Cerebellar nuclear complex (tissue), 1 donor: Measurements from ENCODE around the gene NET1.

ENCODE experiments used
- DNase-seq, 2 experiments: peaks; one replicate each; lab custom pipeline; 2025; lab: John Stamatoyannopoulos, UW

The NET1 gene

DNA sequence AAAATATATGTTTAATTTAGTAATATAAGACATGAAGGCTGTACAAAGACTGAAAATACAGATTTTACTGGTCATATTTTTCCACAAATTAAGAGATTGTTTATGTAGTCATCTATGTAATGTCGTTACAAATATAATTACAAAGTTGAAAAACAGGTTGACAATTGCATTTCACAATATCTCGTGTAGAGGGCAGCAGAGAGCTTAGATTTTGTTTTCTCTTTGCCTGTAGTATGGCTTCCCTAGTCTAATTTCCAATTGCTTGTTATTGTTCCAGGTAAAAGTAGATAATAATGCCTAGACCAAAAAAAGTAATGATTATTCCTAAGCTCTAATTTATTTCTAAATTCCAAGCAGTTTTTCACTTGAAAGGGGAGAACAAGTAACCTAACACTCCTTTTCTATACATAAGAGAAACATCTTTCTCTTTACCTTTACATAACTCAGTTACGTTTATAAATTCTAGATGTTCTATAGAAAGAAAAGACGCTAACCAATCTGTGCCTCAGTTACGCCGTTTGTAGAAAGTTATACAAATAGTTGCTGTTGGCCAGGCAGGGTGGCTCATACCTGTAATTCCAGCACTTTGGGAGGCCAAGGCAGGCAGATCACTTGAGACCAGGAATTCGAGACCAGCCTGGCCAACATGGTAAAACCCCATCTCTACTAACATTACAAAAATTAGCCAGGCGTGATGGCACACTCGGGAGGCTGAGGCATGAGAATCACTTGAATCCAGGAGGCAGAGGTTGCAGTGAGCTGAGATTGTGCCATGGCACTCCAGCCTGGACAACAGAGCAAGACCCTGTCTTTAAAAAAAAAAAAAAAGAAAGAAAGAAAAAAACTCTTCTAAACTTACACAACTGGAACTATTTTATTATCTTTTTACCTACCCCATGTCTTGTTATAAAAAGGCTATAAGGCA is 30.0 kb downstream of the NET1 start:
- no peak for DNase-seq

DNA sequence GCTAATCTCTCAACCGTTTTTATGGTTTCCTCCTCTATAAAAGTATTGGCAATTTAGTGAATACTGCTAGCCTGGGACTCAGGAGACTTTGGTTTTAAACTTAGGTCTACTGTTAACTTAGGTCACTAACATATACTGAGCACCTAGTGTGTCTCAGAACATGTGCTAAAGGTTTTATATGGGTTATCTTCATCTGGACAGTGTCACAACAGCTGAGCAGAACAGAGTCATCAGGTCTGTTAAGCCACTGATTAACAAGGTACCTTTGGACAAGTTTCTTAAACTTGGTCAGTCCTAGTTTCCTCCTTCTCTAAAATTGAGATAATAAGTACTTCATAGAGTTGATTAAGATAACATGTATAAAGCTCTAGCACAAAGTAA is 30.6 kb downstream of the NET1 start:
- DNase-seq, result no peak

DNA sequence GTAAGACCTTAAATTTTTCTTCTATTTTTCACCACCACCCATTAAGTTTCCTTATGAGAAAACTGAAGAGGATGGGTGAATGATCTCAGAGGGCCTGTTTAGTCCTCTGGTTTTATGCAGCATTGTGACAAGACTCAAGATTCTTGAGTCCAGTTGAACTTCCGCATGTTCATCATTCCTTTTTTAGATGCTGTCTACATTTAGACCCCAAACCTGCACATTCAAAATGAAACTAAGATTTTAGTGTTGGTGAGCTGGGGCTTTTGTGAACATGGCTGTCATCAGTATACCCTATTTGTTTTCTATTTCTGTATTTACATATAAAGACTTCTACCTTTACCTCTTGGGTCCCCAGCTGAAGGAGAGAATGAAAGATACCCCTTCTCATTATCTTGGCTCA is 31.1 kb downstream of the NET1 start:
- no peak for DNase-seq

DNA sequence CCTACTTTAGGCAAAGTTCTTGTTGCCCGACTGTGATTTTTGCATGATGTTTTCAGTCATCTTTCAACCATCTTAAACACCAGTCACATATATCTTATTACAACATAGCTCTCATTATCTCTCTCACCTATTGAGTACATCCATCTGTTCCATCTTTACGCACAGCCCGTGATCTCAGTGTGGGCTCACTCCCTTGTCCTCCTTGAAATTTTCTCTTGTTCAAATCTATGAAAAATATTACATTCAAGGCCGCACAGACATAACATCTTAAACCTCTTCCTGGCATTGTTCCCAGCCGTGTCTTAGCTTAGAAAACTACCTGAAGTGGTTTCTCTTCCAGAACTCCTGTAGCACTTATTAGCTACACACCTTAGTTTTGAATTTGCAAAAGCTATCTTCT is 32.6 kb downstream of the NET1 start:
- DNase-seq, result no peak

DNA sequence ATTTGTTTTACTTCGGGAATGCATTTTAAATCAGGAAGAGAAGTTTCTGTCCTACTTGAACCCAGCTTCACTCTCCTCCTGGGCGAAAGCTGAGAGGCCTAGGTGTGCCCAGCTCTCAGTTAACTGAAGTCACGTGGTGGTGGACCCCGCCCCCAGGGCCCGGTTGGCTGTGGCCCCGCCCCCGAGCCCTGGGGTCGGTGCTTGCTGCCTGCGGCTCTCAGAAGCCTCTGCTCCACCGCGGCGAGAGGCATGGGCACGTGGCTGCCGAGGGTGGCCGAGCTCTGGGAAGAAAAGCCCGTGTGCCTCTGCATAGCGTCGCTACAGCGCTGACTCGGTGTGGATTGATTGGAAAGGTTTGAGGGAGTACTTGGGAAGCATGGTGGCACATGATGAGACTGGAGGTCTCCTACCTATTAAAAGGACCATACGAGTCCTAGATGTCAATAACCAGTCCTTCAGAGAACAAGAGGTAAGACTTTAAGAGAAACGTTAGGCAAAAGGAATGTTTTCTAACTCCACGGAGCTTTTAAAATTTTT is 34.1 kb downstream of the NET1 start:
- no peak for DNase-seq

DNA sequence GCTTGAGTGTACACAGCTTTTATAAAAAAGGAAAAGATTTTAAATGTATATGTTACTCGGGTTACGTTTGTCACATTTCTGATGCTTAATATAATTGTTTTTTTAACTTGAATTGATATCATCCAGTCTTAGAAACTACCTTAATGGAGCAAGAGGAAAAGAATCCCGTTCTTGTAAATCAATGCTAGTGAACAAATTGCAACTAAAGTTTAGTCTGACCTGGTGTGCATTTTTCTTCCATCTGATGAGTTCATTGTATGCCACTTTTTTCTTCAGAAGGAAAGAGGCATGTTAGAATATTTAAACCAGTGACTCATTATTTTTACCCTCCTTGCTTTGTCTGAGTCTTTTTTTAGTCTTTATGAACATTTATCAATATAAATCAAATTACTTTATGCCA is 34.7 kb downstream of the NET1 start:
- DNase-seq, result no peak

DNA sequence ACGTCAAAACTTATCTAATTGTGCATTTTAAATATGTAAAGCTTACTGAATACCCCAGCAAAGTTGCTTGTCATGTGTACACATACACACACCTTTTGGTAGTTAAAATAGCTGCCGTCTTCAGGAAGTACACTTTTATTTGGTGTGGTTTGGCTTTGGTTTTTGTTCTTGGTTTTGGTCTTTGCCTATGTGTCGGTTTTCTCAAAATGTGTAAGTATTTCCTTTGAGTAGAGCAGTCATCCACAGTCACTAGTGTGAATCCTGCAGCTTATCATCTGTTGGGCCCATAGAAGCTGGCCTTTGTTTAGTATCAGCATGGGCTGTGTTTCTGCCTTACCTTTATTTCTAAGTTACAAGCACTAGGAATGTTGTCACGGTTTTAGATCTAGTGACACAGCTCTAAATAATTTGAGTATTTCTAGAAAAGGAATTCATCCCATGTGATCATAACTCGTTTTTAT is 35.3 kb downstream of the NET1 start:
- DNase-seq, result no peak

DNA sequence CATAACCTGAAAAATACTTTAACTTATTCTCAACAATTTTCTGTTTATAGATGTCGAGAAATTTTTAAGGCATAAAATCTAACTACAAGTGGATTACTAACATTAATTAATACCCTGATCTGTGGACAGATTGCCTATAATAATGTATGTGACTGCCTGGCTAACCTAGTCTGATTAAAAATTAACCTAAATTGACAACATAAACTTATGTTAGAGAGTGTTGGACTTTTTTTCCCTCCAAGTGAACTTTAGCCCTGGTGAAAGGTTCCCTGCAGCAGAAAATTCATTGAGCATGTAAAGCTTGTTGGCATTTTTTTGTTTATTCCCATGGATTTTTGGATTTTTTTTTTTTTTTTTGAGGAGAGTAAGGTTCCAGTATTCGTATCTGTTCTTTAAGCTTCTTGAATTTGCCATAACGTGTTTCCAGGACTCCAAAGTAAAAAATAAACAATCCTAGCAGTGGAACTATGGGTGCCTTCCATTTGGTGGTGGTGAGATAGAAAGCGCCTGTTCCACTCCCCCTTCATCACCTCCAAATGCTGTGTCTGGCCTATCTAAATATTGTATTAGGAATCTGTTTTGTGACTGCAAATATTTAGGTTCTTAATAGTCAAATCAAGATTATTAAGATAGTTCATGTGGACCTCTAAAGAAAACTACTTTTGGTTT is 36.1 kb downstream of the NET1 start:
- no peak for DNase-seq

DNA sequence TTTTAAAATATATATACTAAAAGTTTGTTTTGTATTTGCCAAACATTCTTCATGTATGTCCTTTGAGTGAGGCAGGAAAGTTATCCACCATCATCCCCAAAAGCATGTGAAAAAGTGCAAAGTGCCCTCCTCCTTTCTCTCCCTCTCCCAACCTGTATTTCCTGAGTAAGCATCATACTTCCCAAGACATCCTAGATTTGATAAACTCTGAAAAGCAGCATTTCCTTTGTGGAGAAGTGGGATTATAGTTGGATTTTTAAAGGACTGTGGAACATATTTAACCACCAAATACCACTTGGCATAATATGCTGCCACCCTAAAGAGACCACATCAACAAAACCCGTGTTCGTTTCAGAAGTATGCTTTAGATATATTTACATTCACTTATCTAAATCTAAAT is 36.9 kb downstream of the NET1 start:
- no peak for DNase-seq

DNA sequence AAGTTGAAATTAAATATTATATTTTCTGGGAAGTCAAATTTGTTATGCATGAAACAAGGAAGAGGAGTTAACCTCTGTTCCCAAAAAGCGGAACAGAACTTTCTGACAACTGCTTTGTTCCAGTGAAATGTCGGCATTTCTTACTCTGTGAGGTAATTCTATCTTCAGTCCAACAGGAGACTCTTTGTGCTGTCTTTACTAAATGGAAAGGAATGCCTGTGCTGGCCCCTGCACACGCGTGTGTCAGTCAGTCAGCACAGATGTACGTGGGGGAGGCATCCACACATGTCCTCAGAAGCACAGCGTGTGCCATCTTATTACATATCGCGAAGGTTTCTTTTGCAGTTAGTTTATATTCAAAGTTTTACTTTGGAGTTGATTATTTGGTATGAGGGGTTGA is 37.5 kb downstream of the NET1 start:
- no peak for DNase-seq

DNA sequence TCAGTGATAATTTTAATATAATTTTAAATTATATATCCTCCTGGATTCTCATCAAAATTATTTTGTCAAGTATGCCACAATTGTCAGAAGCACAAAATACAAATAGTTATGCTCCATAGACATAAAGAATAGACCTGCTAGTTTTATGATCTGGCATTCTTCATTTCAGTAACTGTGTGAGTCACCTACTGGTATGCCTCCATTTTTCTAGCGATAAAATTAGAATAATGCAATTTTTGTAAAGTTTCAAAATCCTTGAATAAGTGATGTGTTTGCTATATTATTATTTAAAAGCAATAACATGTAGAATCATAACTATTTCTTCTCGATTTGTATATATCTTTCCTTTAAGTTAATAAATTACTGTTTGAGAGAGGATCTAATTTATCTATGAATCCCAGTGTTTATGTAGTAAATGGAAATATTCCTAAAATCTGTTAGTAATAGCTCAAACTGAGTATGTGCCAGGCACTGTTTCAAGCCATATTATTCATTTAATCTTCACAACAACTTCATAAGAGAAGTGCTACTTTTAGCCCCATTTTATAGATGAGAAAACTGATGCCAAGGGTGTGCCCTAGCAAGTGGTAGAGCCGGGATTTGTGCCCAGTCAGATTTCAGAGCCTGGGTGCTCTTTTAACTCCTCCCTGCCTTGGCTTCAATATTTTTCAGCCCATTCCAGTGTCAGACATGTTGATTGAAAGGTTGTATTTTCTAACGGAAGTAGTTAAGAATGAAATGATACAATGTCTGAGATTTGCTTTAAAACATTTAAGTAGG is 38.4 kb downstream of the NET1 start:
- DNase-seq, result no peak

DNA sequence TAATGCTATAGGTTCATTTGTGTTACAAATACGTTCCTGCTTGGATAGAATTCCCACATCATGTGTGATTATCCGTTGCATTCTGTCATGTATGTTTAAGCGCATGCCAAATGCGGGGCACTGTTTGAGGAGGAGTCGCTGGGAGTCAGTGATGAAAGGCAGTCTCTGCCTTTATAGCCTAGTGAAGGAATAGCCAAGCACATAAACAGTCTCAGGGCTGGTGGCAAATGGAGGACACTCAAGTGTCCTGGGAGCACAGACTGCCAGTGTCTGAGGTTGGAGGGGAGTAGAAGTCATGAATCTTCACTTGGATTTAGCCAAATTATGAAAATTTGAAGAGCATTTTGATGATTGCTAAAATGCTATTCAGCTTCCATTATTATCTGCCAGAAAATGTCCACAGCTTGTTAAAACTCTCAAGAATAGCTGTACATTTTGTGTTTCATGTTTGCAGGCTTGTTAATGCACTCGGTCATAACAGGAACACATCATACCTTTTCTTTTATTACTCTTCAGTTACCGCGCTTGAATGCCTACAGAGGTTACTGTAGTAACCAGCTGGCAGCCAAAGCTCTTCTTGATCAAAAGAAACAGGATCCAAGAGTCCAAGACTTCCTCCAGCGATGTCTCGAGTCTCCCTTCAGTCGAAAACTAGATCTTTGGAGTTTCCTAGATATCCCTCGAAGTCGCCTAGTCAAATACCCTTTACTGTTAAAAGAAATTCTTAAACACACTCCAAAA is 41.6 kb downstream of the NET1 start:
- no peak for DNase-seq

DNA sequence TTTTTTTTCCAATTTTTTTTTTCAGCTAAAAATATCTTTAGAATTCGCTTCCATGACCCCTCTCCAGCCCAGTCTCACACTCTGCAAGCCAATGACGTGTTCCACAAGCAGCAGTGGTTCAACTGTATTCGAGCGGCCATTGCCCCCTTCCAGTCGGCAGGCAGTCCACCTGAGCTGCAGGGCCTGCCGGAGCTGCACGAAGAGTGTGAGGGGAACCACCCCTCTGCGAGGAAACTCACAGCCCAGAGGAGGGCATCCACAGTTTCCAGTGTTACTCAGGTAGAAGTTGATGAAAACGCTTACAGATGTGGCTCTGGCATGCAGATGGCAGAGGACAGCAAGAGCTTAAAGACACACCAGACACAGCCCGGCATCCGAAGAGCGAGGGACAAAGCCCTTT is 44.2 kb downstream of the NET1 start:
- DNase-seq, result no peak

DNA sequence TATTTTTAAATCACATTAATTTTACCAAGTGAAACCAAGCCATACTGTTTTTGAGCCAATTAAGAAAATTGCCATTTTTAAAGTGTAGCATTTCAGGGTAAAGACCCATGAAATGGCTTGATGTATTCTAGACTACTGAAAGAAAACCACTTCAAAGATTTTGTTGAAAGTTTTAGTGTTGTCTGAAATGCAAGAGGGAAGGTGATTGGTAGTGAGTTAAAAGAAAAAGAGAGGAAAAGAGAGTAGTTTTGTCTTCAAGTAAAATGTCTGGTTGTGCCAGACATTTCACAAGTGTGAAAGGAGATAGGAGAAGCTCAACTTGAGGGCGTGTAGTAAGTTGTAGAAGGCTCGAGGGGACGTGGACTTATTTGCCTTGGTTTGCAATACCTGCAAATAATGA is 45.4 kb downstream of the NET1 start:
- DNase-seq, result no peak

DNA sequence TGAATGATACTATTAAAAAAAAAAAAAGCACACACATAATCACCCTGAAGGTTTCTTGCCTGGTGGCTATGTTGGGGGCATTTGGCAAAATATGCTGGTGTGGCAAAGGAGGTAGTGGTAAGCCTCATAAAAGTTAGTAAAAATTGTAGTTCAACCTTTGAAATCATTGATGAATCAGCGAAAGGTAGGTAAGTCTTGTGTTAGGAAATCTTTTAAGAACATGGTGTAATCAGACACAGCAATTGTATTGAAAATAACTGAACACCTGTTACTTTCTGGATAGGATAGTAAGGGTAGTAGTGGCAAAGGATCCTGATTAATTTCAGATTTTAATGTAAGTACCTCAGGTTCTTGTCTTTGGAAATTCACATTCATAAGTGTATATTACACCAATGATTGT is 46.1 kb downstream of the NET1 start:
- DNase-seq, result no peak

DNA sequence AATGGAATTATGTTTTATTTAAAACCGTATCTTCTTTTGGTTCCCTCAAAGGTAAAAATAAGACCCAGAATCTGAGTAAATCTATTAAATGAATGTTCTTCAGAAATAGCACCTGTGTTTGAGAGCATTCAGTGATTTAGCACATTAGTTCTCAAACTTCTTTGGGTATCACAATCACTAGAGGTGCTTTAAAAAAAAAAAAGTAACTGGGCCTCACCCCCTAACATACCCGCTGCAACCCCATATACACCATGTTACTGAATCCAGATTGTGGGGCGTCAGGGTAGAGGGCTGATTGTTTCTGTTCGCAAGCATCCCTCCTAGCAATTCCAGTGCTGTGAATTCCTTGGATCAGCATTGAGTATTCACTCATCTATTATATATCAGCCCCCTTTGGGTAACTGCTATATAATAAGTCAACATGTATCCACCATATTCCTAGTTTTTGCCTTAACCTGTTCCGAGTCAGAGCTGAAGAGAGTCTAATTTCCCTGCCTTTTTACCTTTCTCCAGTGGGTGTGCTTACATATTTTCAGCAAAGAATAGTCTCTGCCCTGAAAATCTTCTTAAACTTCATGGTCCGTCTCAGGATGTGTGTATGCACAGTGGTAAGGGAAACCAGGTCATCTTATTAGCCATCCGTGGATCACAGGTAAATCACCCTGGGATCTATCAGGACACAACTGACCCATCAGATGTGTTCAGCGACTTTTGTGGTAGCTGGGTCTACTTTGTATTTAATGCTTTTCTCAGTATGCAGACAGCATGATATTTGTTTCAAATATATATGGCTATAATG is 46.8 kb downstream of the NET1 start:
- no peak for DNase-seq

DNA sequence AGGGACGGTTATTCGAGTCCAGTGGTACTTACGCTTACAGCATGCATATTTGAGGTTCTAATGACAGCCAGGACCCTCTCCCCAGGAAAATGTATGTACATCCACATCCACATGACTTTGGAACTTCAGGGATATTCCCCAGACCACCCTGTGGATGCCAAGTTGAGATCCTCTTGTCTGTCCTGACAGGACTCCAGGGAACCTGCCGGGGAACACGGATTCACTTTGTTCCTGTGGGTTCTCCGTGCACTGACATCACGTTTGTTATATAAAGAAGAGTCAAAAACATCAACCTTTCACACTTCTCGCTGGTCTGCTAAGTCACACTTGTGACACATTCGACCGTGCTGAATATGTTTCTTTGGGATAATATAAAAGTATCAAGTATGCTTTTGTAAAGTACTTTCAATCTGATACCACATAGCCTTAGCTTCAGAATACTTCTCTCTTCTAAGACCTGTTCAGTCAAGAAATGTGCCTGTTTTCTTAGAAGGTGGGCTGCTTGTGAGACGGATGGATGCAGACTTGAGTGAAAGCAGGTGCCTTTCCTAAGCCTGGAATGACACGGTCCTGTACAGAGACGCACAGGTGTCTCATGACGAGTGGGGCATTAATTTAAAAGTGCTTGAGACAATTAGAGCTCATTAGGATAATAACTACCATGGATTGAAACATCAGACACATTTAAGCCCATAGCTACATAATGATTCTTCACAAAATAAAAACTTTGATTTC is 48.3 kb downstream of the NET1 start:
- DNase-seq, result no peak

DNA sequence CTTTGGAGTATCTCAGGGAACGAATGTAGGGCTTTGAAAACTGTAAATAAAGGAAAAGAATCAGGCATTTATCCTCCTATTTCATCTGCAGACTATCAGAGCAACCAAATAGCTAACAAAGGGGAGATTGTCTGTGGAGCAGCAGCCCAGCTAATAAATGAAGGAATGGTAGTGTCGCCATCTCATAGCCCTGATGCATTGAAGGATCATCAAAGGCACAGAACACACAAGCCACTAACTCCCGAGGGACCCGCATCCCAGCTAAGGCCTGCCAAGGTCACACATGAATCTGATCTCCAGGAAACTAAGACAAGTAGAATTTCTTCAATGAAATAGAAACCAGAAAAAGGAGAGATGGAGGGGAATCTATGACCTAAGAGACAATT is 48.8 kb downstream of the NET1 start:
- DNase-seq, result no peak

DNA sequence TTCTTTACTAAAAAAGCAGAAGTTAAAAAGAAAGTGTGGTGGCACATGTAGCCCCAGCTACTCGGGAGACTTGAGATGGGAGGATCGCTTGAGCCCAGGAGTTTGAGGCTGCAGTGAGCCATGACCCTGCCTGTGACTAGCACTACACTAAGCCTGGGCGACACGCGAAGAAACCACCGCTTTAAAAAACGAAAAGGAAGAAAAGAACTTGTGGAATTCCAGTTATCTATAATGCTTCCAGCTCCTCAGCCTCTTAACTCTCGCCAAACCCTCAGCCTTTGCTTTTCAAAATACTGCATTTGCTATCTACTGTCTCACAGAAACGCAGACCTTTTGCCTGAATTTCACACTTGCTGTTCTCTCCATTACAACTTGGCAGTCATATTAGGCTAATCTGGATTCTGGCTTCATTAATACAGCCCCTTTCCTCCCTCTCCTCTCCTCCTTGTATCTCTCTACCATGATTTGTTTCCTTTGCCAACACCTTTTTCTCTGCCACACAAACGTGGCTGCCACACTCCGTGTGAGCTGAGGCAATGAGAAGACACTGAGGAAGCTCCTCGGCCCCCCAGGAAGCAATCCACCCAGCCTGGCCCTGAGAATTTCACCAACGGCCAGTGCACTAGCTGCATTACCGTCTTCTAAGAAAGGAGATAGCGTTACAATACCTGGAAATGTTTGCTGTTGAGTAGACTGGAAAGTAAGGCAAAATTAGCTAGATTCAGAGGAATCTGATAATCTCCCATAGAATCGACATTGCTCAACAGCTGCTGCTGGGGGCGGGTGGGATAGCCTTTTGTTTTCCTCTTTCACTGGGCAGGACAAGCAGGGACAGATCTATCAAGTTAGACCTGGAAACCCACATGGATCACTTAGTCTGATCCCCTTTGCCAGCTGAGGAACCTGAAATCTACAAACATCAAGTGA is 49.8 kb downstream of the NET1 start:
- no peak for DNase-seq
